H1 (cell line): ENCODE measurements around the gene TSPAN32. TPM values are rescaled to one million over a fixed set of nuclear protein-coding genes. Genes with fewer than 3 reads are reported as not detected.

ENCODE experiments used
- CTCF ChIA-PET: fragments of 300-600 bp; sonication (Branson Sonifier 250); formaldehyde crosslinking; loops from one replicate; lab custom pipeline; 2021; ENCODE audit not compliant: partially characterized antibody; lab: Charles Lee
- POLR2A ChIA-PET: fragments of 300-600 bp; sonication (Branson Sonifier 250); formaldehyde crosslinking; loops from one replicate; lab custom pipeline; 2021; ENCODE audit warnings: inconsistent platforms; ENCODE audit not compliant: partially characterized antibody; lab: Charles Lee
- DNase-seq, 2 experiments: peaks; one replicate each; pipeline versions ENCODE4 v3.0.0 to v3.0.0-alpha.2; 2010 to 2022; ENCODE audit warnings: low spot score in 2 of 2, low read depth in 1 of 2, mixed read lengths in 1 of 2
- FAIRE-seq: peaks from 2 replicates; lab custom pipeline; 2011; peaks lifted over from hg19 to GRCh38; lab: Jason Lieb, UNC
- H2AFZ ChIP-seq: 2 replicates; pipeline ENCODE4 v1.8.1; 2012; ENCODE audit warnings: low read length, inconsistent platforms
- H2AK5ac ChIP-seq: 2 replicates; pipeline ENCODE4 v1.6.1; 2013; ENCODE audit warnings: low read depth, low read length
- H2BK120ac ChIP-seq: replicated peaks from 2 replicates; pipeline ENCODE3; 2013; ENCODE audit warnings: low read depth, low read length, inconsistent platforms
- H2BK12ac ChIP-seq: 2 replicates; pipeline ENCODE4 v1.6.1; 2013; ENCODE audit warnings: low read depth, low read length
- H2BK15ac ChIP-seq: 2 replicates; pipeline ENCODE4 v1.6.1; 2013; ENCODE audit warnings: low read length
- H2BK20ac ChIP-seq: 2 replicates; pipeline ENCODE4 v1.6.1; 2013; ENCODE audit warnings: low read length
- H2BK5ac ChIP-seq: 2 replicates; pipeline ENCODE4 v1.6.1; 2013; ENCODE audit warnings: low read depth, low read length
- H3K14ac ChIP-seq: 2 replicates; pipeline ENCODE4 v1.6.1; 2013; ENCODE audit warnings: inconsistent platforms; ENCODE audit not compliant: insufficient read length
- H3K18ac ChIP-seq: 2 replicates; pipeline ENCODE4 v1.6.1; 2013; ENCODE audit warnings: low read length; ENCODE audit errors: extremely low read depth
- H3K23ac ChIP-seq: 2 replicates; pipeline ENCODE4 v1.6.1; 2013; ENCODE audit warnings: inconsistent platforms; ENCODE audit not compliant: insufficient read length
- H3K23me2 ChIP-seq: 2 replicates; pipeline ENCODE4 v1.6.1; 2013; ENCODE audit warnings: low read depth, low read length
- H3K27ac ChIP-seq: 2 replicates; pipeline ENCODE4 v1.6.1; 2011; ENCODE audit warnings: low read depth, low read length, inconsistent platforms
- H3K27me3 ChIP-seq, 4 experiments: replicated peaks in 1 of 4; 1 replicate in 1 of 4; 2 replicates in 3 of 4; pipeline versions ENCODE4 v1.6.1 to v1.8.1; 2011 to 2013; ENCODE audit warnings: low read length in 3 of 4, mild to moderate bottlenecking in 3 of 4, inconsistent platforms in 2 of 4, mixed read lengths in 2 of 4, moderate library complexity in 1 of 4; ENCODE audit not compliant: control insufficient read depth in 3 of 4, insufficient read depth in 3 of 4; ENCODE audit errors: extremely low read depth in 1 of 4
- H3K36me3 ChIP-seq, 4 experiments: 2 replicates each; pipeline versions ENCODE4 v1.6.1 to v1.8.1; 2011 to 2013; ENCODE audit warnings: mild to moderate bottlenecking in 4 of 4, low read length in 3 of 4, moderate library complexity in 2 of 4, control low read depth in 1 of 4, inconsistent platforms in 1 of 4; ENCODE audit not compliant: insufficient read depth in 4 of 4, control insufficient read depth in 2 of 4
- H3K4ac ChIP-seq: replicated peaks from 2 replicates; pipeline ENCODE3; 2013; ENCODE audit warnings: low read length, low read depth, mixed read lengths, inconsistent platforms; ENCODE audit not compliant: insufficient read length
- H3K4me1 ChIP-seq, 4 experiments: replicated peaks in 1 of 4; 1 replicate in 1 of 4; 2 replicates in 3 of 4; pipeline versions ENCODE4 v1.6.1 to v1.8.1; 2011 to 2013; ENCODE audit warnings: low read length in 3 of 4, inconsistent platforms in 2 of 4, mixed read lengths in 1 of 4; ENCODE audit not compliant: insufficient read depth in 4 of 4, control insufficient read depth in 3 of 4
- H3K4me2 ChIP-seq, 2 experiments: 2 replicates each; pipeline versions ENCODE4 v1.6.1 to v1.8.1; 2011 to 2013; ENCODE audit warnings: low read depth in 2 of 2, low read length in 2 of 2, control low read depth in 1 of 2, inconsistent platforms in 1 of 2, mild to moderate bottlenecking in 1 of 2; ENCODE audit not compliant: insufficient read depth in 1 of 2
- H3K4me3 ChIP-seq, 4 experiments: fragments of 200-600, 300-600 bp in 1 of 4; sonication (generic), shearing (Covaris generic), sonication (Bioruptor Twin) in 1 of 4; 2 replicates each; pipeline versions ENCODE4 v1.5.1 to v1.8.1; 2011 to 2016; ENCODE audit warnings: low read length in 4 of 4, low read depth in 3 of 4, control low read depth in 2 of 4, inconsistent platforms in 2 of 4, mild to moderate bottlenecking in 2 of 4, mixed read lengths in 1 of 4, moderate library complexity in 1 of 4; ENCODE audit not compliant: insufficient read depth in 2 of 4; ENCODE audit errors: extremely low read depth in 1 of 4
- H3K56ac ChIP-seq: replicated peaks from 2 replicates; pipeline ENCODE3; 2013; ENCODE audit warnings: low read depth, mild to moderate bottlenecking, mixed read lengths, low read length, inconsistent platforms; ENCODE audit not compliant: insufficient read length
- H3K79me1 ChIP-seq: 2 replicates; pipeline ENCODE4 v1.6.1; 2013; ENCODE audit warnings: low read depth, low read length, control low read depth
- H3K79me2 ChIP-seq, 2 experiments: 2 replicates each; pipeline versions ENCODE4 v1.6.1 to v1.8.1; 2012 to 2013; ENCODE audit warnings: low read length in 2 of 2, mild to moderate bottlenecking in 2 of 2, inconsistent platforms in 1 of 2; ENCODE audit not compliant: insufficient read depth in 2 of 2, control insufficient read depth in 1 of 2
- H3K9ac ChIP-seq, 4 experiments: replicated peaks in 1 of 4; 1 replicate in 1 of 4; 2 replicates in 3 of 4; pipeline versions ENCODE4 v1.6.1 to v1.8.1; 2011 to 2013; ENCODE audit warnings: low read depth in 3 of 4, low read length in 3 of 4, control low read depth in 2 of 4, mild to moderate bottlenecking in 2 of 4, moderate library complexity in 2 of 4, inconsistent platforms in 1 of 4; ENCODE audit errors: extremely low read depth in 1 of 4
- H3K9me3 ChIP-seq, 2 experiments: 2 replicates each; pipeline versions ENCODE4 v1.6.1 to v1.8.1; 2012 to 2013; ENCODE audit warnings: mild to moderate bottlenecking in 2 of 2, moderate library complexity in 2 of 2, control low read depth in 1 of 2, inconsistent platforms in 1 of 2, low read depth in 1 of 2, low read length in 1 of 2, mixed read lengths in 1 of 2; ENCODE audit not compliant: insufficient read depth in 2 of 2
- H4K20me1 ChIP-seq, 2 experiments: replicated peaks in 1 of 2; 2 replicates each; pipeline versions ENCODE3 to v1.8.1; 2011 to 2013; ENCODE audit warnings: inconsistent platforms in 2 of 2, low read length in 2 of 2, mild to moderate bottlenecking in 1 of 2; ENCODE audit not compliant: insufficient read depth in 2 of 2, control insufficient read depth in 1 of 2
- H4K5ac ChIP-seq: 2 replicates; pipeline ENCODE4 v1.6.1; 2013; ENCODE audit warnings: low read length, low read depth, mixed read lengths, inconsistent platforms; ENCODE audit not compliant: insufficient read length
- H4K8ac ChIP-seq: 2 replicates; pipeline ENCODE4 v1.8.0; 2013; ENCODE audit warnings: mild to moderate bottlenecking, moderate library complexity, low read length, inconsistent platforms; ENCODE audit not compliant: insufficient read depth; ENCODE audit errors: extremely low read depth
- H4K91ac ChIP-seq: replicated peaks from 2 replicates; pipeline ENCODE3; 2013; ENCODE audit warnings: low read length, mixed read lengths, inconsistent platforms; ENCODE audit not compliant: insufficient read length
- ASH2L ChIP-seq: fragments of 200-600, 300-600 bp; sonication (generic); IDR thresholded peaks from one replicate; pipeline ENCODE4 v1.7.1; 2017; ENCODE audit warnings: low read length
- BACH1 ChIP-seq: IDR thresholded peaks from 2 replicates; pipeline ENCODE4 v1.6.1; 2012; ENCODE audit warnings: low read length, improper control_type of control experiment
- CEBPB ChIP-seq: IDR thresholded peaks from 2 replicates; pipeline ENCODE4 v1.6.1; 2012; ENCODE audit warnings: low read depth, low read length
- CHD2 ChIP-seq: IDR thresholded peaks from 2 replicates; pipeline ENCODE4 v1.6.1; 2012; ENCODE audit warnings: low read length, improper control_type of control experiment
- CREB1 ChIP-seq: IDR thresholded peaks from 2 replicates; pipeline ENCODE4 v1.6.1; 2012; ENCODE audit warnings: inconsistent platforms
- EGR1 ChIP-seq: IDR thresholded peaks from 2 replicates; pipeline ENCODE4 v1.6.1; 2011; ENCODE audit warnings: low read depth, low read length, borderline replicate concordance
- KDM5A ChIP-seq: fragments of 200-600 bp; IDR thresholded peaks from 2 replicates; pipeline ENCODE4 v1.7.1; 2012; ENCODE audit warnings: mild to moderate bottlenecking, low read length, inconsistent platforms, mixed read lengths
- RNF2 ChIP-seq: fragments of 200-900, 300-1000 bp; sonication (generic); IDR thresholded peaks from 2 replicates; pipeline ENCODE4 v1.7.1; 2016; ENCODE audit warnings: borderline replicate concordance, low read depth, mild to moderate bottlenecking, antibody characterized with exemption, low read length; ENCODE audit not compliant: poor library complexity, severe bottlenecking; ENCODE audit errors: missing control alignments
- SIX5 ChIP-seq: IDR thresholded peaks from 2 replicates; pipeline ENCODE4 v1.6.1; 2011; ENCODE audit warnings: mild to moderate bottlenecking, low read depth, low read length
- SUZ12 ChIP-seq: fragments of 200-600 bp; sonication (generic); IDR thresholded peaks from 2 replicates; pipeline ENCODE4 v1.6.1; 2012; ENCODE audit warnings: mild to moderate bottlenecking, inconsistent platforms, low read length, moderate library complexity, mixed read lengths
- TEAD4 ChIP-seq: IDR thresholded peaks from 2 replicates; pipeline ENCODE4 v1.6.1; 2012; ENCODE audit warnings: low read depth, low read length, inconsistent platforms, mixed read lengths
- WGBS, 2 experiments: shearing (Covaris generic) in 1 of 2; methylation state at CpG; one replicate each; pipeline versions ENCODE4 v1.1.6 to v1.1.7; 2013 to 2015; ENCODE audit warnings: low lambda C conversion rate in 2 of 2, mixed read lengths in 2 of 2, inconsistent platforms in 1 of 2, low coverage in 1 of 2, missing lambda C conversion rate in 1 of 2; ENCODE audit not compliant: insufficient replicate concordance in 2 of 2, insufficient coverage in 1 of 2, insufficient read length in 1 of 2; ENCODE audit errors: extremely low coverage in 1 of 2, missing lambda C conversion rate in 1 of 2; 5-methylcytosine and 5-hydroxymethylcytosine counted together
- polyA plus RNA-seq, 7 experiments: library from polyadenylated mRNA; depleted of rRNA in 3 of 7; stranded (reverse) in 5 of 7; unstranded in 2 of 7; fragments of >200 nt in 5 of 7; fragments of 200-250 nt in 2 of 7; gene quantifications; 1 replicate in 5 of 7; 2 replicates in 1 of 7; 4 replicates in 1 of 7; pipeline versions ENCODE4 v1.2.1 to v1.2.3, GENCODE V29; 2011 to 2013; ENCODE audit warnings: missing spikeins in 2 of 7, mixed read lengths in 2 of 7
- total RNA-seq: library from RNA; stranded (reverse); fragmentation: NEBNext Ultra II Directional; extraction: Animal tissue kit (Norgen Biotek cat#: 25700); gene quantifications from 2 replicates; pipeline ENCODE4 v1.2.1, GENCODE V29; 2021
- TF ChIP-seq, protein P1 (sequence below): IDR thresholded peaks from 2 replicates; pipeline ENCODE4 v1.6.1; 2012; ENCODE audit warnings: inconsistent platforms

Gene TSPAN32
- total and polyA plus RNA-seq, 2 of the 8 experiments (the other 6 are each of a cell fraction or from before 2014, with no cell fraction given): not detected

DNA sequence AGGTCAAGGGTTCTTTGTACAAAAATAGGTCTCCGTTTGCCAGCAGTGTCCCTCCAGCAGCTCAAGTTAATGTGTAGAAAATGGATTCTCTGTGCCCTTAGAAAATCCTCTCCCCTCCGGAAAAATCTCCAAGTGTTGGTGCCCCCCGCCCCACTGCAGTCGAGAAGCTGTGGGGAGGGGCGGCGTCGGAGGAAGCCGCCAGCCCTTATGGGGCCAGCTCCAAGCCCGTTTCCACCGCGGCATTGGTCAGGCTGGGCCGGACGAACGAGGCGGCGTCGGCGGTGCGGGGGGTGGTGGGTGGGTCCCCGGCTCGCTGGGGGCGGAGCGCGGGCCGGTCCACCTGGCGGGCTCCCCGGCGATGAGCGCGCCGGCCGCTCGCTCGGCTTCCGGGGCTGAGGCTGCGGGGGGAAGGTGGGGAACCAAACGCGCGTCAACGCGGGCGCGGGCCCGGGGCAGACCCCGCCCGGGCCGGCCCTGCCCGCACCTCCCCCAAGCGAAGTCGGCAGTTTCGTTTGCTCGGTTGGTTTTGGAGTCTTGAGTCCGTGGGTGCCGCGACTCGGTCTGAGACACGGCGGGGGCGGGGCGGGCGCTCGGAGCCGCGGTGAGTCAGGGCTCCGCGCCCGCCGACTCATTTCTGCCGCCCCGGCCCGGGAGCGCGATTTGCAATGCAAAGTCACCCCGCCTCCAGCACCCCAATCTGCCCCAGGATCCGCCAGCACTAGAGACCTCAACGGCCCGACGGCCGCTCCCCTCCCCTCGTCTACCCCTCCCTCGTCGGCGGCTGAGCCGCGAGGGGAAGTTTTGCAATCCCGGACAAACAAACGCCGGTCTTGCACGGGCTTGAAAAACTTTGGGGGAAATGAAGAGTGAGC lies 32.8 kb upstream of the TSPAN32 start:
- WGBS, 2 experiments: 6% methylated on average over 11 of the region's 89 CpGs; no CpG with 5 or more reads in 1 of the 2 experiments
- Histone ChIP-seq H3K23ac (no peak overlapping the region), H2BK20ac (no peak overlapping the region), H3K79me1 (no peaks in the 10 kb centered on the region), H2BK15ac (no peak overlapping the region), H3K4me2 (peak overlapping the region; percentile 51 to 62), H3K14ac (no peak overlapping the region), H3K9me3 (peaks cover 0 to 12% of the 10 kb centered on the region in 2 experiments; a peak in 1 of 4 replicates), H2BK12ac (no peak overlapping the region), H3K79me2 (no peaks in the 10 kb centered on the region), H2AFZ (no peak overlapping the region), H3K18ac (peak overlapping the region; percentile 85), H3K36me3 (peaks cover 0 to 6% (median 0%) of the 10 kb centered on the region in 4 experiments; a peak in 1 of 8 replicates), H4K91ac (peak overlapping the region; percentile 15), H3K27ac (no peak overlapping the region), H3K4me3 (peak overlapping the region; percentile 18 to 67 (median 38); a peak in 7 of 8 replicates), H3K4me1 (peaks cover 0 to 14% (median 3%) of the 10 kb centered on the region in 4 experiments; a peak in 3 of 7 replicates), H4K20me1 (no peaks in the 10 kb centered on the region), H4K8ac (peak overlapping the region; percentile 75; the same call in 1 of the 2 replicates), H2BK5ac (no peak overlapping the region), H3K27me3 (peaks cover 21 to 90% (median 67%) of the 10 kb centered on the region in 4 experiments), H2BK120ac (no peak overlapping the region), H4K5ac (no peak overlapping the region), H3K23me2 (peaks cover 8% of the 10 kb centered on the region; the same call in 1 of the 2 replicates), H3K4ac (no peak overlapping the region), H2AK5ac (no peak overlapping the region), H3K9ac (no peak overlapping the region), H3K56ac (no peak overlapping the region)
- FAIRE-seq (no peak), DNase-seq (peak in 1 of 2 experiments; percentile 71)
- ChIA-PET POLR2A (no interaction called here), CTCF (interaction anchor here (0.6 to 2.2 kb wide), 9 partner anchors 18 to 153 kb away, joined by 3 to 6 read pairs (median 3); partner anchors contain the start of genes C11orf21 and TSPAN32)
- TF ChIP-seq ASH2L (peak; percentile 50), KDM5A (no peak), SIX5 (no peak), RNF2 (no peak), BACH1 (no peak), CREB1 (no peak), CEBPB (0 out of 2 replicates have a peak, but pooled peaks have one; percentile 60), SUZ12 (peak; percentile 45), CHD2 (no peak), EGR1 (no peak), TEAD4 (no peak)
- TF ChIP-seq, protein P1, sequence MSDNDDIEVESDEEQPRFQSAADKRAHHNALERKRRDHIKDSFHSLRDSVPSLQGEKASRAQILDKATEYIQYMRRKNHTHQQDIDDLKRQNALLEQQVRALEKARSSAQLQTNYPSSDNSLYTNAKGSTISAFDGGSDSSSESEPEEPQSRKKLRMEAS: peak; percentile 8; the same call in 1 of the 2 replicates
